ENCODE results near the gene GPAT3. TPM values are rescaled to one million over a fixed set of nuclear protein-coding genes. Genes with fewer than 3 reads are reported as not detected.
A peak's percentile ranks its signal among the peaks of the same experiment; 100 is the strongest.
"Not testable (repeated sequence)": the region's sequence is repeated elsewhere in the genome, so short reads cannot be mapped to it uniquely, and the experiment has no call there.

The GPAT3 gene
- total RNA-seq, 2 experiments from 2014 or later, result 25.9 to 34.0 TPM

- ATAC-seq, result no peak
- Mint-ChIP-seq H3K9me3 (ENCODE audit: low read depth) (peaks cover 13% of the 10 kb centered on the region), H3K27ac (no peak overlapping the region), H3K36me3 (peaks cover 8% of the 10 kb centered on the region), H3K27me3 (peaks cover 43% of the 10 kb centered on the region), H3K4me1 (peaks cover 4% of the 10 kb centered on the region), H3K4me3 (no peak overlapping the region)
- CTCF ChIA-PET, result no interaction called here
- no peak for DNase-seq
These were observed 81.6 kb downstream of the GPAT3 start for GRCh38 chr4:83617371-83618035.

GRCh38 chr4:83618431-83618830 is 82.5 kb downstream of the GPAT3 start:
- Mint-ChIP-seq H3K4me1 (peaks cover 4% of the 10 kb centered on the region), H3K27ac (no peak overlapping the region), H3K9me3 (ENCODE audit: low read depth) (peaks cover 13% of the 10 kb centered on the region), H3K36me3 (peaks cover 6% of the 10 kb centered on the region), H3K27me3 (peaks cover 37% of the 10 kb centered on the region), H3K4me3 (no peak overlapping the region)
- CTCF ChIA-PET, result no interaction called here
- no peak for ATAC-seq
- DNase-seq, result no peak

- CTCF ChIA-PET, result no interaction called here
- Mint-ChIP-seq H3K4me1 (peaks cover 4% of the 10 kb centered on the region), H3K27ac (no peak overlapping the region), H3K4me3 (no peak overlapping the region), H3K36me3 (peaks cover 3% of the 10 kb centered on the region), H3K9me3 (ENCODE audit: low read depth) (peaks cover 11% of the 10 kb centered on the region), H3K27me3 (peaks cover 30% of the 10 kb centered on the region)
- DNase-seq (no peak), ATAC-seq (no peak)
These were observed 83.2 kb downstream of the GPAT3 start for GRCh38 chr4:83618991-83619645.

- CTCF ChIA-PET; ATAC-seq; H3K27ac Mint-ChIP-seq; DNase-seq; H3K4me1 Mint-ChIP-seq; H3K9me3 Mint-ChIP-seq (ENCODE audit: low read depth); H3K36me3 Mint-ChIP-seq; H3K4me3 Mint-ChIP-seq: not testable (repeated sequence)
- H3K27me3 Mint-ChIP-seq, result peaks cover 38% of the 10 kb centered on the region
These were observed 86.2 kb downstream of the GPAT3 start for GRCh38 chr4:83622127-83622526.

GRCh38 chr4:83625821-83626220 is 89.9 kb downstream of the GPAT3 start:
- no peak for ATAC-seq
- CTCF ChIA-PET, result no interaction called here
- no peak overlapping the region for H3K4me3 Mint-ChIP-seq
- peaks cover 4% of the 10 kb centered on the region for H3K36me3 Mint-ChIP-seq
- H3K4me1 Mint-ChIP-seq, result no peaks in the 10 kb centered on the region
- no peak overlapping the region for H3K27ac Mint-ChIP-seq
- no peak for DNase-seq
- peaks cover 8% of the 10 kb centered on the region for H3K9me3 Mint-ChIP-seq (ENCODE audit: low read depth)
- H3K27me3 Mint-ChIP-seq, result peaks cover 22% of the 10 kb centered on the region

- Mint-ChIP-seq H3K4me3 (no peak overlapping the region), H3K9me3 (ENCODE audit: low read depth) (peaks cover 6% of the 10 kb centered on the region), H3K27me3 (peaks cover 22% of the 10 kb centered on the region), H3K36me3 (peaks cover 3% of the 10 kb centered on the region), H3K27ac (no peak overlapping the region), H3K4me1 (no peaks in the 10 kb centered on the region)
- no peak for ATAC-seq
- CTCF ChIA-PET, result no interaction called here
- no peak for DNase-seq
These were observed 90.4 kb downstream of the GPAT3 start for GRCh38 chr4:83626245-83626836.

GRCh38 chr4:83629945-83630721 is 94.2 kb downstream of the GPAT3 start:
- CTCF ChIA-PET, result interaction anchor here (1.4 kb wide), 2 partner anchors 15 to 139 kb away, joined by 3 to 4 read pairs; no protein-coding TSS in a partner anchor
- ATAC-seq (no peak), DNase-seq (no peak)

GRCh38 chr4:83631066-83631465 is 95.2 kb downstream of the GPAT3 start:
- CTCF ChIA-PET, result interaction anchor here (3.7 kb wide), 1 partner anchor 13 kb away, joined by 18 read pairs; no protein-coding TSS in a partner anchor

More at GRCh38 chr4:83629945-83630721, 94.2 kb downstream of the GPAT3 start:
- no peaks in the 10 kb centered on the region for H3K9me3 Mint-ChIP-seq (ENCODE audit: low read depth)
- H3K36me3 Mint-ChIP-seq, result no peaks in the 10 kb centered on the region
- H3K27me3 Mint-ChIP-seq, result peaks cover 21% of the 10 kb centered on the region
- H3K4me3 Mint-ChIP-seq, result no peak overlapping the region
- no peak overlapping the region for H3K27ac Mint-ChIP-seq
- no peaks in the 10 kb centered on the region for H3K4me1 Mint-ChIP-seq

GRCh38 chr4:83636930-83637329 is 101.0 kb downstream of the GPAT3 start:
- DNase-seq (no peak), ATAC-seq (no peak)
- CTCF ChIA-PET, result interaction anchor here (1.7 kb wide), 1 partner anchor 128 kb away, joined by 9 read pairs; no protein-coding TSS in a partner anchor
- Mint-ChIP-seq H3K9me3 (ENCODE audit: low read depth) (no peaks in the 10 kb centered on the region), H3K36me3 (no peaks in the 10 kb centered on the region), H3K27me3 (peaks cover 15% of the 10 kb centered on the region), H3K4me1 (no peaks in the 10 kb centered on the region), H3K27ac (no peak overlapping the region), H3K4me3 (no peak overlapping the region)

More at GRCh38 chr4:83631066-83631465, 95.2 kb downstream of the GPAT3 start:
- Mint-ChIP-seq H3K36me3 (no peaks in the 10 kb centered on the region), H3K9me3 (ENCODE audit: low read depth) (no peaks in the 10 kb centered on the region), H3K4me3 (no peak overlapping the region), H3K27ac (no peak overlapping the region), H3K27me3 (peaks cover 18% of the 10 kb centered on the region), H3K4me1 (no peaks in the 10 kb centered on the region)
- no peak for DNase-seq
- no peak for ATAC-seq

- no peak overlapping the region for H3K4me3 Mint-ChIP-seq
- peaks cover 13% of the 10 kb centered on the region for H3K27me3 Mint-ChIP-seq
- CTCF ChIA-PET, result interaction anchor here (0.8 to 8.5 kb wide), 11 partner anchors 7 to 278 kb away, joined by 3 to 84 read pairs (median 3); partner anchors contain the start of genes GPAT3, HELQ and MRPS18C
- H3K27ac Mint-ChIP-seq, result no peak overlapping the region
- no peaks in the 10 kb centered on the region for H3K36me3 Mint-ChIP-seq
- DNase-seq, result peak; percentile 67
- peaks cover 2% of the 10 kb centered on the region for H3K4me1 Mint-ChIP-seq
- no peaks in the 10 kb centered on the region for H3K9me3 Mint-ChIP-seq (ENCODE audit: low read depth)
- ATAC-seq, result peak; percentile 67
These were observed 104.1 kb downstream of the GPAT3 start for GRCh38 chr4:83639849-83640493.

- H3K27ac Mint-ChIP-seq, result no peak overlapping the region
- peaks cover 14% of the 10 kb centered on the region for H3K27me3 Mint-ChIP-seq
- no peaks in the 10 kb centered on the region for H3K9me3 Mint-ChIP-seq (ENCODE audit: low read depth)
- no peak for DNase-seq
- ATAC-seq, result no peak
- H3K4me3 Mint-ChIP-seq, result no peak overlapping the region
- H3K4me1 Mint-ChIP-seq, result peaks cover 2% of the 10 kb centered on the region
- CTCF ChIA-PET, result interaction anchor here (0.6 to 8.5 kb wide), 8 partner anchors 11 to 146 kb away, joined by 3 to 84 read pairs (median 4); partner anchors contain the start of gene GPAT3
- H3K36me3 Mint-ChIP-seq, result no peaks in the 10 kb centered on the region
These were observed 107.1 kb downstream of the GPAT3 start for GRCh38 chr4:83643036-83643435.

GRCh38 chr4:83644677-83645659 is 109.1 kb downstream of the GPAT3 start:
- DNase-seq (peak; percentile 47), ATAC-seq (peak; percentile 63)
- H3K36me3 Mint-ChIP-seq, result no peaks in the 10 kb centered on the region
- peaks cover 2% of the 10 kb centered on the region for H3K4me1 Mint-ChIP-seq
- no peaks in the 10 kb centered on the region for H3K9me3 Mint-ChIP-seq (ENCODE audit: low read depth)
- H3K27me3 Mint-ChIP-seq, result peaks cover 13% of the 10 kb centered on the region
- H3K27ac Mint-ChIP-seq, result no peak overlapping the region
- no peak overlapping the region for H3K4me3 Mint-ChIP-seq
- CTCF ChIA-PET, result interaction anchor here (0.5 to 8.5 kb wide), 14 partner anchors 12 to 868 kb away, joined by 3 to 84 read pairs (median 4); no protein-coding TSS in a partner anchor
